Measurements from ENCODE around the gene IL21.

The IL21 gene

DNA sequence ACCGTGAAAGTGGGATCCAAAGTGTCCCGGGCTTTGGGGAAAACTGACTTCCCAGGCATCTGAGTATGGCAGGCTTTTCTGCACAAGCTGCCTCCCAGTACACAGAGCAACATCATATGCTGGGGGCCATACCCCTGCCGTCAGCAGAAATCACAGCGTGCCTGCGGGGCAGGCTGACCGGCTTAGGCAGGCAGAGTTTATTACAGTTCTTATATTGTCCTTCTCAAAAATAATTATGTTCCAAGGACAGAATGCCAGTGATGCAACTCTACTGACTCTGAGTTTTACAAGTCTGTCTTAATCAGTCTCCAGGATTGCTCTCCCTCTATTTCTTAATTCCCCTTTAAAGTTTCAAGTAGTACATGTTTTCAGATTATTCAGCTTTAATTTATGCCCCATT lies 37.0 kb downstream of the IL21 start:
- peaks cover 5% of the 10 kb centered on the region for H3K4me1 ChIP-seq (ENCODE audit: insufficient read depth, low read length, poor library complexity, severe bottlenecking)
- no peak overlapping the region for H3K4me3 ChIP-seq (ENCODE audit: low read length, poor library complexity, severe bottlenecking)
- no peaks in the 10 kb centered on the region for H3K9me2 ChIP-seq (replicated peaks; ENCODE audit: low read depth, low read length)
- H2AFZ ChIP-seq (ENCODE audit: low read length) = no peak overlapping the region
- no peak overlapping the region for H3K9ac ChIP-seq (ENCODE audit: low read depth, low read length, poor library complexity, severe bottlenecking)
- H3F3A ChIP-seq (ENCODE audit: low read depth) = peaks cover under 1% of the 10 kb centered on the region; the same call in 1 of the 2 replicates
- H3K36me3 ChIP-seq (ENCODE audit: insufficient read depth, low read length) = no peaks in the 10 kb centered on the region
- H3K4me2 ChIP-seq (ENCODE audit: low read depth, low read length, poor library complexity, severe bottlenecking) = no peak overlapping the region
- H3K9me3 ChIP-seq (ENCODE audit: insufficient read depth, low read depth, low read length) = no peaks in the 10 kb centered on the region
- no peaks in the 10 kb centered on the region for H3K79me2 ChIP-seq (ENCODE audit: insufficient read depth, low read length)
- no peak for TF ChIP-seq EZH2phosphoT487 (IDR thresholded peaks at IDR 0.05; ENCODE audit: borderline replicate concordance)
- TF ChIP-seq, protein P1, sequence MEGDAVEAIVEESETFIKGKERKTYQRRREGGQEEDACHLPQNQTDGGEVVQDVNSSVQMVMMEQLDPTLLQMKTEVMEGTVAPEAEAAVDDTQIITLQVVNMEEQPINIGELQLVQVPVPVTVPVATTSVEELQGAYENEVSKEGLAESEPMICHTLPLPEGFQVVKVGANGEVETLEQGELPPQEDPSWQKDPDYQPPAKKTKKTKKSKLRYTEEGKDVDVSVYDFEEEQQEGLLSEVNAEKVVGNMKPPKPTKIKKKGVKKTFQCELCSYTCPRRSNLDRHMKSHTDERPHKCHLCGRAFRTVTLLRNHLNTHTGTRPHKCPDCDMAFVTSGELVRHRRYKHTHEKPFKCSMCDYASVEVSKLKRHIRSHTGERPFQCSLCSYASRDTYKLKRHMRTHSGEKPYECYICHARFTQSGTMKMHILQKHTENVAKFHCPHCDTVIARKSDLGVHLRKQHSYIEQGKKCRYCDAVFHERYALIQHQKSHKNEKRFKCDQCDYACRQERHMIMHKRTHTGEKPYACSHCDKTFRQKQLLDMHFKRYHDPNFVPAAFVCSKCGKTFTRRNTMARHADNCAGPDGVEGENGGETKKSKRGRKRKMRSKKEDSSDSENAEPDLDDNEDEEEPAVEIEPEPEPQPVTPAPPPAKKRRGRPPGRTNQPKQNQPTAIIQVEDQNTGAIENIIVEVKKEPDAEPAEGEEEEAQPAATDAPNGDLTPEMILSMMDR (conservative IDR thresholded peaks at IDR 0.05; ENCODE audit: low read length) = no peak
- peaks cover 5% of the 10 kb centered on the region for H4K20me1 ChIP-seq (ENCODE audit: insufficient read depth, low read length, poor library complexity, severe bottlenecking)
- peaks cover 92% of the 10 kb centered on the region for H3K27me3 ChIP-seq (ENCODE audit: insufficient read depth, low read length, poor library complexity, severe bottlenecking)

DNA sequence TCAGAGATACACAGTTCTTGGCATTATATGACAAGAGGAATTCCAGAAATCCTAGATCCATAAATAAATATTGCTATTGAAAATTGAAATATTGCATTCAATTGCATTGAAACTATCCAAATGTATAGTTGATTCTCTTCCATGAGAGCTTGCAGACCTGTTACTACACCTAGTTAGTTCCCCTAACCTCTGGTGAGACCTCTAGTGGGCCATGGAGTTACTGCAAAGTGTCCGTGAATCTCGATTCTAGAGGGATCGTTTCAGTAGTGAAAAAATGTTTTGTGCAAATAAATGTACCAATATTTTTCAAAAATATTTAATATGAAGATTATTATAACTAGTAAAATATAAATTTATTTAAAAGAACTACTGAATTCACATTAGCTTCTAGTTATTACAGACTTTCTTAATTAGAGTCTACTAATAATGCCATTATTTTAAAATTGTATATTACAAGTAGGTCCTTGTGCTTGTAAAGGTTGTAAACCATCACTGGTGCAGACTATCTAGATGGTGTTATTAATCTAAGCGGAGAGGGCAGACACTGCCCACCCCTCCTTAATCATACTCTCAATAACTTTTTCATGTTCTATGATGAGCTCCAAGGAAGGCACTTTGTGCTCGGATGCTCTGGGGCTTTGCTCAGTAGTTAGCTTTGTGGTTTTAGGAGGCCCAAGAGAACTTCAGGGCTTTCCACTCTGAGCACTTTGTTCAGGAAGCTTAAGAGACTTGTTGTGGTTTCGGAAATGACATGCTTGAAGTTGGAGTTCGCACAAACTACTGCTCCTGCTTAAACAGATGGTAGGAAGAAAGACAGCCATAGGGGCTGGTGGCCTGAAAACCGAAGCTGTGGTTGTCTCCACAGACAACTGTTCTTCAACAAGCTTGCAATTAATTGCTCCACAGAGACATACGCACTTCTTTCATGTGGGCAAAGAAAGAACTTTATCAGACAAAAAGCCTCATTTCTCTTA lies 42.8 kb downstream of the IL21 start:
- H3K9ac ChIP-seq (ENCODE audit: low read depth, low read length, poor library complexity, severe bottlenecking) = no peak overlapping the region

DNA sequence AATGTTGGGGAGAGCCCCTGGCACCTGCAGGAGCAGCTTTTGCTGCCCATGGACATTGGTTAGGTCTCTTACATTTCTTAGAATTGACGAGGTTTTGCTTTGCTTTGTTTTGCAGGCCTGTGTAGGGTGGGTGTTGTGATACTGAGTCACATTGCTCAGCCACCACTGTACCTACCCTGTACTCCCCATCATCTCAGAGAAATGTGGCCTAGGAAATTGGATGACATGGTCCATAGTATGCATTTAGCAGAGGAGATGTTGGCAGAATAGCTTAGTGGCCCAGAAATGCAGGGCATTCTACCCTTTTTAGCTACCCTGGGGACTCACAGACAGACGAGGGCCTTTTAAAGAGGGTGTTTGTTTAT lies 43.7 kb downstream of the IL21 start:
- no peaks in the 10 kb centered on the region for H3K9me2 ChIP-seq (replicated peaks; ENCODE audit: low read depth, low read length)
- no peaks in the 10 kb centered on the region for H3K79me2 ChIP-seq (ENCODE audit: insufficient read depth, low read length)
- peaks cover 6% of the 10 kb centered on the region for H3F3A ChIP-seq (ENCODE audit: low read depth)
- peaks cover 49% of the 10 kb centered on the region for H3K27me3 ChIP-seq (ENCODE audit: insufficient read depth, low read length, poor library complexity, severe bottlenecking)
- no peak overlapping the region for H3K9ac ChIP-seq (ENCODE audit: low read depth, low read length, poor library complexity, severe bottlenecking)
- peaks cover 12% of the 10 kb centered on the region for H3K4me1 ChIP-seq (ENCODE audit: insufficient read depth, low read length, poor library complexity, severe bottlenecking)
- H3K9me3 ChIP-seq (ENCODE audit: insufficient read depth, low read depth, low read length) = no peaks in the 10 kb centered on the region
- H3K36me3 ChIP-seq (ENCODE audit: insufficient read depth, low read length) = no peaks in the 10 kb centered on the region
- H3K4me2 ChIP-seq (ENCODE audit: low read depth, low read length, poor library complexity, severe bottlenecking) = no peak overlapping the region
- no peak overlapping the region for H3K4me3 ChIP-seq (ENCODE audit: low read length, poor library complexity, severe bottlenecking)
- H2AFZ ChIP-seq (ENCODE audit: low read length) = no peak overlapping the region
- H4K20me1 ChIP-seq (ENCODE audit: insufficient read depth, low read length, poor library complexity, severe bottlenecking) = peaks cover 6% of the 10 kb centered on the region
- TF ChIP-seq EZH2phosphoT487 (IDR thresholded peaks at IDR 0.05; ENCODE audit: borderline replicate concordance) = no peak
- TF ChIP-seq, protein P1 (conservative IDR thresholded peaks at IDR 0.05; ENCODE audit: low read length) = no peak

More for the DNA sequence above, 42.8 kb downstream of the IL21 start:
- Histone ChIP-seq H3K4me1 (ENCODE audit: insufficient read depth, low read length, poor library complexity, severe bottlenecking) (peaks cover 12% of the 10 kb centered on the region), H3K4me3 (ENCODE audit: low read length, poor library complexity, severe bottlenecking) (no peak overlapping the region), H3K4me2 (ENCODE audit: low read depth, low read length, poor library complexity, severe bottlenecking) (peak overlapping the region; percentile 5), H4K20me1 (ENCODE audit: insufficient read depth, low read length, poor library complexity, severe bottlenecking) (peaks cover 6% of the 10 kb centered on the region), H3F3A (ENCODE audit: low read depth) (peaks cover 6% of the 10 kb centered on the region), H3K36me3 (ENCODE audit: insufficient read depth, low read length) (no peaks in the 10 kb centered on the region), H3K9me2 (replicated peaks; ENCODE audit: low read depth, low read length) (no peaks in the 10 kb centered on the region), H3K79me2 (ENCODE audit: insufficient read depth, low read length) (no peaks in the 10 kb centered on the region), H3K27me3 (ENCODE audit: insufficient read depth, low read length, poor library complexity, severe bottlenecking) (peaks cover 58% of the 10 kb centered on the region), H2AFZ (ENCODE audit: low read length) (no peak overlapping the region), H3K9me3 (ENCODE audit: insufficient read depth, low read depth, low read length) (no peaks in the 10 kb centered on the region)
- peak; percentile 100 for TF ChIP-seq EZH2phosphoT487 (IDR thresholded peaks at IDR 0.05; ENCODE audit: borderline replicate concordance)
- TF ChIP-seq, protein P1 (conservative IDR thresholded peaks at IDR 0.05; ENCODE audit: low read length) = peak; percentile 73
